GM12873 (cell line): ENCODE results near the gene MAP4K2.

ENCODE experiments used
- CTCF ChIP-seq: IDR thresholded peaks from 2 replicates; pipeline ENCODE4 v1.5.1; 2012; ENCODE audit warnings: low read depth, mild to moderate bottlenecking, moderate library complexity, low read length, control low read depth; ENCODE audit not compliant: insufficient read depth; ENCODE audit errors: missing control alignments

Gene MAP4K2

GRCh38 chr11:64772303-64773018 lies 30.6 kb downstream of the MAP4K2 start:
- no peak for TF ChIP-seq CTCF

- no peak for TF ChIP-seq CTCF
Observed at GRCh38 chr11:64771861-64772260, 31.2 kb downstream of the MAP4K2 start.

- no peak for TF ChIP-seq CTCF
Observed at GRCh38 chr11:64770120-64770519, 32.9 kb downstream of the MAP4K2 start.

GRCh38 chr11:64769283-64769682 lies 33.7 kb downstream of the MAP4K2 start:
- no peak for TF ChIP-seq CTCF

- TF ChIP-seq CTCF: no peak
Observed at GRCh38 chr11:64768300-64768694, 34.7 kb downstream of the MAP4K2 start.

GRCh38 chr11:64767344-64768299 lies 35.4 kb downstream of the MAP4K2 start:
- TF ChIP-seq CTCF: peak; percentile 87

- no peak for TF ChIP-seq CTCF
Observed at GRCh38 chr11:64766881-64767280, 36.1 kb downstream of the MAP4K2 start.
